ENCODE data around the gene ZIC2. TPM values are rescaled to one million over a fixed set of nuclear protein-coding genes. Genes with fewer than 3 reads are reported as not detected.
A peak's percentile ranks its signal among the peaks of the same experiment; 100 is the strongest.

Gene ZIC2
- 21.9 TPM for total RNA-seq (ENCODE audit: unreplicated experiment)
- long read RNA-seq: 0 reads

GRCh38 chr13:99981735-99982035 is at the start of gene ZIC2:
Gene ZIC2 (plus strand): TSS chr13:99981784. CDS start chr13:99982065, 281 bp downstream.
- peaks cover 41% of the 10 kb centered on the region for H3K27me3 Mint-ChIP-seq (ENCODE audit: unreplicated experiment)
- TF ChIP-seq, protein P1, sequence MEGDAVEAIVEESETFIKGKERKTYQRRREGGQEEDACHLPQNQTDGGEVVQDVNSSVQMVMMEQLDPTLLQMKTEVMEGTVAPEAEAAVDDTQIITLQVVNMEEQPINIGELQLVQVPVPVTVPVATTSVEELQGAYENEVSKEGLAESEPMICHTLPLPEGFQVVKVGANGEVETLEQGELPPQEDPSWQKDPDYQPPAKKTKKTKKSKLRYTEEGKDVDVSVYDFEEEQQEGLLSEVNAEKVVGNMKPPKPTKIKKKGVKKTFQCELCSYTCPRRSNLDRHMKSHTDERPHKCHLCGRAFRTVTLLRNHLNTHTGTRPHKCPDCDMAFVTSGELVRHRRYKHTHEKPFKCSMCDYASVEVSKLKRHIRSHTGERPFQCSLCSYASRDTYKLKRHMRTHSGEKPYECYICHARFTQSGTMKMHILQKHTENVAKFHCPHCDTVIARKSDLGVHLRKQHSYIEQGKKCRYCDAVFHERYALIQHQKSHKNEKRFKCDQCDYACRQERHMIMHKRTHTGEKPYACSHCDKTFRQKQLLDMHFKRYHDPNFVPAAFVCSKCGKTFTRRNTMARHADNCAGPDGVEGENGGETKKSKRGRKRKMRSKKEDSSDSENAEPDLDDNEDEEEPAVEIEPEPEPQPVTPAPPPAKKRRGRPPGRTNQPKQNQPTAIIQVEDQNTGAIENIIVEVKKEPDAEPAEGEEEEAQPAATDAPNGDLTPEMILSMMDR (IDR thresholded peaks at IDR 0.05; ENCODE audit: partially characterized antibody, unreplicated experiment): no peak
- peaks cover 18% of the 10 kb centered on the region for H3K4me1 Mint-ChIP-seq (ENCODE audit: low read depth, unreplicated experiment)
- H3K4me3 Mint-ChIP-seq (ENCODE audit: unreplicated experiment): peak within 1 kb of the TSS; percentile 93
- H3K36me3 Mint-ChIP-seq (ENCODE audit: unreplicated experiment): no peaks in the 10 kb centered on the region
- peaks cover 17% of the 10 kb centered on the region for H3K9me3 Mint-ChIP-seq (ENCODE audit: unreplicated experiment)
- H3K27ac Mint-ChIP-seq (ENCODE audit: unreplicated experiment): peak within 1 kb of the TSS; percentile 75
- no peak for DNase-seq

- H3K9me3 Mint-ChIP-seq (ENCODE audit: unreplicated experiment): no peaks in the 10 kb centered on the region
- no peak overlapping the region for H3K4me3 Mint-ChIP-seq (ENCODE audit: unreplicated experiment)
- peaks cover 6% of the 10 kb centered on the region for H3K36me3 Mint-ChIP-seq (ENCODE audit: unreplicated experiment)
- no peak for DNase-seq
- H3K4me1 Mint-ChIP-seq (ENCODE audit: low read depth, unreplicated experiment): no peaks in the 10 kb centered on the region
- H3K27me3 Mint-ChIP-seq (ENCODE audit: unreplicated experiment): no peaks in the 10 kb centered on the region
- no peak overlapping the region for H3K27ac Mint-ChIP-seq (ENCODE audit: unreplicated experiment)
- TF ChIP-seq, protein P1 (IDR thresholded peaks at IDR 0.05; ENCODE audit: partially characterized antibody, unreplicated experiment): no peak
Observed at GRCh38 chr13:99932912-99933311, 48.7 kb upstream of the ZIC2 start.

GRCh38 chr13:99935772-99936171 is 45.8 kb upstream of the ZIC2 start:
- TF ChIP-seq, protein P1 (IDR thresholded peaks at IDR 0.05; ENCODE audit: partially characterized antibody, unreplicated experiment): no peak
- no peak overlapping the region for H3K4me3 Mint-ChIP-seq (ENCODE audit: unreplicated experiment)
- peaks cover 4% of the 10 kb centered on the region for H3K4me1 Mint-ChIP-seq (ENCODE audit: low read depth, unreplicated experiment)
- no peaks in the 10 kb centered on the region for H3K9me3 Mint-ChIP-seq (ENCODE audit: unreplicated experiment)
- H3K27ac Mint-ChIP-seq (ENCODE audit: unreplicated experiment): no peak overlapping the region
- H3K36me3 Mint-ChIP-seq (ENCODE audit: unreplicated experiment): peaks cover 6% of the 10 kb centered on the region
- H3K27me3 Mint-ChIP-seq (ENCODE audit: unreplicated experiment): no peaks in the 10 kb centered on the region
- DNase-seq: no peak

- Mint-ChIP-seq H3K4me3 (ENCODE audit: unreplicated experiment) (no peak overlapping the region), H3K27ac (ENCODE audit: unreplicated experiment) (no peak overlapping the region), H3K9me3 (ENCODE audit: unreplicated experiment) (peaks cover 3% of the 10 kb centered on the region), H3K4me1 (ENCODE audit: low read depth, unreplicated experiment) (peaks cover 4% of the 10 kb centered on the region), H3K36me3 (ENCODE audit: unreplicated experiment) (peaks cover 5% of the 10 kb centered on the region), H3K27me3 (ENCODE audit: unreplicated experiment) (no peaks in the 10 kb centered on the region)
- TF ChIP-seq, protein P1 (IDR thresholded peaks at IDR 0.05; ENCODE audit: partially characterized antibody, unreplicated experiment): no peak
- DNase-seq: no peak
Observed at GRCh38 chr13:99938635-99939034, 42.9 kb upstream of the ZIC2 start.

DNA sequence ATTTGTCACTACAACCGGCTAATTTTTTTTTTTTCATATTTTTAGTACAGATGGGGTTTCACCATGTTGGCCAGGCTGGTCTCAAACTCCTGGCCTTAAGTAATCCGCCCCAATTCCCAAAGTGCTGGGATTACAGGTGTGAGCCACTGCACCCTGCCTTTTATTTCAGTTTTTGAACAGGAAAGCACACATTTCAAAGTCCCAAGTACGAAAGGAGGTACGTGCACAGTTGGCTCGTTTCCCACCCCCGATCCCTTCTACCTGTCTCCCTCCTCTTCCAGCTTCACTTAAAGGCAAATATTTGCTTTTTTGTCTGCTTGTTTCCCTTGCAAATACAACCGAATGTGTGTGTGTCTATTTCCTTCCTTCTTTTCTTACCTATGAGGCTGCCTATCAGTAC is 40.5 kb upstream of the ZIC2 start:
- no peak for DNase-seq
- Mint-ChIP-seq H3K9me3 (ENCODE audit: unreplicated experiment) (peaks cover 3% of the 10 kb centered on the region), H3K36me3 (ENCODE audit: unreplicated experiment) (no peaks in the 10 kb centered on the region), H3K4me1 (ENCODE audit: low read depth, unreplicated experiment) (peaks cover 4% of the 10 kb centered on the region), H3K27me3 (ENCODE audit: unreplicated experiment) (no peaks in the 10 kb centered on the region), H3K27ac (ENCODE audit: unreplicated experiment) (peak overlapping the region; percentile 24), H3K4me3 (ENCODE audit: unreplicated experiment) (no peak overlapping the region)
- TF ChIP-seq, protein P1 (IDR thresholded peaks at IDR 0.05; ENCODE audit: partially characterized antibody, unreplicated experiment): no peak
